GM18868 (cell line): ENCODE data around the gene CCL28.
"Not testable (repeated sequence)": the region's sequence is repeated elsewhere in the genome, so short reads cannot be mapped to it uniquely, and the experiment has no call there.

Experiments used
- ATAC-seq: cut with Tn5 transposase; IDR thresholded peaks from one replicate; pipeline ENCODE4 v1.9.1; 2021; ENCODE audit warnings: mild to moderate bottlenecking, moderate library complexity; ENCODE audit not compliant: unreplicated experiment

Gene CCL28

DNA sequence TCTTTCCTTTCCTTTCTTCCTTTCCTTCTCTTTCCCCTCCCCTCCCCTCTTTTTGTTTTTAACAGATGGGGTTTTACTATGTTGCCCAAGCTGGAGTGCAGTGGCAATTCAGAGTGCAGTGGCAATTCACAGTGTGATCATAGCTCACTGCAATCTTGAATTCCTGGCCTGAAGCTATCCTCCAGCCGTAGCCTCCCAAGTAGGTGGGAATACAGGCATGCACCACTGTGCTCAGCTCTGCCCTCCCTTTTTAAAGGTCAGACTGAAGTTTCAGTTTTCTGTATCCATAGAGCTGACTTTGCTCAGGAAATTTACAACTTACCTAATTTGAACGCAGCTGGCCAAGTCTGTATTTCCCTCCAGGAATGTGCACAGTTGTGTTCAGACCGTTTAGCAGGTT, 696 bp downstream of the CCL28 start:
- no peak for ATAC-seq

- no peak for ATAC-seq
These were observed 1.8 kb downstream of the CCL28 start for GRCh38 chr5:43410414-43410813.

- ATAC-seq, result no peak
These were observed 2.4 kb downstream of the CCL28 start for GRCh38 chr5:43409809-43410271.

DNA sequence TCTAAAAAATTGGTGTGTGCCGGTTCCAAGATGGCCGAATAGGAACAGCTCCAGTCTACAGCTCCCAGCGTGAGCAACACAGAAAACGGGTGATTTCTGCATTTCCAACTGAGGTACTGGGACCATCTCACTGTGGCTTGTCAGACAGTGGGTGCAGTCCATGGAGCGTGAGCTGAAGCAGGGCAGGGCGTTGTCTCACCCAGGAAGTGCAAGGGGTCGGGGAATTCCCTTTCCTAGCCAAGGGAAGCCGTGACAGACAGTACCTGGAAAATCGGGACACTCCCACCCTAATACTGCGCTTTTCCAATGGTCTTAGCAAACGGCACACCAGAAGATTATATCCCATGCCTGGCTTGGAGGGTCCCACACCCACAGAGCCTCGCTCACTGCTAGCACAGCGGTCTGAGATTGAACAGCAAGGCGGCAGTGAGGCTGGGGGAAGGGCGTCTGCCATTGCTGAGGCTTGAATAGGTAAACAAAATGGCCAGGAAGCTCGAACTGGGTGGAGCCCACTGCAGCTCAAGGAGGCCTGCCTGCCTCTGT, 9.6 kb downstream of the CCL28 start:
- ATAC-seq, result not testable (repeated sequence)

DNA sequence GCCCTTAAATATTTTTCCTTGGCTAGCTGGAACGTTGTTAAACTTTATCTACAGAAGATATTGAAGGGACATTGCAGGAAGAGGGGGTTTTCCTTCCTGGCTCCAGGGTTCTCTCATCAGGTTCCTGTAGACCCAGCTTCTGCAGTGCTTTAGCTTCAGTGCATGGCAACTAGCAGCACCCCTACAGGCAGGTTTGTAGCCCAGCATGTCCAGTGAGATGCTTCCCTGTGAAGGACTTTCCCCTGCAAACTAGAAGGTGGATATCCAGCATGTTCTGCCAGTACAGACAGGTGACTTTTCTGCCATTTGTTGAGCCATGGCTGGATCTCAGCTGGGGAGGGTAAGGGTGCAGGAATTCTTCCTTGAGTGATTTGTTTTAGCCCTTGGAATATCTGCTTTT, 10.4 kb downstream of the CCL28 start:
- ATAC-seq, result no peak

DNA sequence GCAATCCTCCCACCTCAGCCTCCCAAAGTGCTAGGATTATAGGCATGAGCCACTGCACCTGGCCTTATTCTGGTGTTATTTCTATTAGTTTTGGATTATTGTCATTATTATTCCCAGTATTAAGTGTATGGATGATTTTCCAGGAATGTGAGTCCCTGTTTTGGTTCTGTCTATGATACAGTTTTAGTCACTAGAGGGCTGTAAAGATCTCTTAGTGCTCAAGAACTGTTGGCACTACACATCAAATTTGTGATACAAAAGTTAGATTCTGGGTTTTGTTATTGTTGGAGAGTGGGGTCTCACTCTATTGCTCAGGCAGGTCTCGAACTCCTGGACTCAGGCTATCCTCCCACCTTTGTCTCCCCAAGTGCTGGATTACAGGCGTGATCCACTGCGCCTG, 12.1 kb downstream of the CCL28 start:
- no peak for ATAC-seq

- peak; percentile 98 for ATAC-seq
These were observed 15.4 kb downstream of the CCL28 start for GRCh38 chr5:43396762-43397304.

GRCh38 chr5:43390471-43390870, 21.7 kb downstream of the CCL28 start:
- ATAC-seq, result no peak

GRCh38 chr5:43389679-43390329, 22.4 kb downstream of the CCL28 start:
- peak; percentile 57 for ATAC-seq

- ATAC-seq, result peak; percentile 84
These were observed 25.2 kb downstream of the CCL28 start for GRCh38 chr5:43386960-43387362.

- ATAC-seq, result no peak
These were observed 35.6 kb downstream of the CCL28 start for GRCh38 chr5:43376496-43377140.

DNA sequence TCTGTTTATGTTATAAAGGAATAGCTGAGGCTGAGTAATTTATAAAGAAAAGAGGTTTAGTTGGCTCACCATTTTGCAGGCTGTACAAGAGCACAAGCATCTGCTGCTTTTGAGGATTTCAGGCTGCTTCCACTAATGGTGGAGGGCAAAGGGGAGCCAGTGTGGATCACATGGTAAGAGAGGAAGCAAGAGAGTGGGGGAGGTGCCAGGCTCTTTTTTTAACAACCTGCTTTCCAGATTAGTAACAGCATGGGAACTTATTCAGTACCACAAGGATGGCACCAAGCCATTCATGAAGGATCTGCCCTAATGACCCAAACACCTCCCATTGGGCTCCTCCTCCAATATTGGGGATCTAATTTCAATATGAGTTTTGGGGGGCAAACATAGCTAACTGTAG, 40.4 kb downstream of the CCL28 start:
- no peak for ATAC-seq

GRCh38 chr5:43370352-43370751, 41.8 kb downstream of the CCL28 start:
- ATAC-seq, result no peak

DNA sequence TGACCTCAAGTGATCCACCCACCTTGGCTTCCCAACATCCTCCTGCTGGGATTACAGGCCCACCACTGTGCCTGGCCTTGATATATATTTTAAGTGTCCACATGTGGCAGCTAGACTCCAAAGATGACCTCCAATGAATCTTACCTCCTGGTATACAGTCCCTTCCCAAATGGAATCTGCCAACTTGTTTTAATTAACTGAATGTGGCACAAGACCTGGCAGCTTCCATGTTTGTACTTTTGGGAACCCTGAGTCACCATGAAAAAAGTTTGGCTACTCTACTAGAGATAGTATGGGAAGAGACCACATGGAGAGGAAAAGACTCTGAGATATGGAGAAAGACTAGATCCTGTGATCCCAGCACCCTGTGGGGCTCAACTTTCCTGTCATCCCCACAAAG, 42.5 kb downstream of the CCL28 start:
- ATAC-seq, result no peak

DNA sequence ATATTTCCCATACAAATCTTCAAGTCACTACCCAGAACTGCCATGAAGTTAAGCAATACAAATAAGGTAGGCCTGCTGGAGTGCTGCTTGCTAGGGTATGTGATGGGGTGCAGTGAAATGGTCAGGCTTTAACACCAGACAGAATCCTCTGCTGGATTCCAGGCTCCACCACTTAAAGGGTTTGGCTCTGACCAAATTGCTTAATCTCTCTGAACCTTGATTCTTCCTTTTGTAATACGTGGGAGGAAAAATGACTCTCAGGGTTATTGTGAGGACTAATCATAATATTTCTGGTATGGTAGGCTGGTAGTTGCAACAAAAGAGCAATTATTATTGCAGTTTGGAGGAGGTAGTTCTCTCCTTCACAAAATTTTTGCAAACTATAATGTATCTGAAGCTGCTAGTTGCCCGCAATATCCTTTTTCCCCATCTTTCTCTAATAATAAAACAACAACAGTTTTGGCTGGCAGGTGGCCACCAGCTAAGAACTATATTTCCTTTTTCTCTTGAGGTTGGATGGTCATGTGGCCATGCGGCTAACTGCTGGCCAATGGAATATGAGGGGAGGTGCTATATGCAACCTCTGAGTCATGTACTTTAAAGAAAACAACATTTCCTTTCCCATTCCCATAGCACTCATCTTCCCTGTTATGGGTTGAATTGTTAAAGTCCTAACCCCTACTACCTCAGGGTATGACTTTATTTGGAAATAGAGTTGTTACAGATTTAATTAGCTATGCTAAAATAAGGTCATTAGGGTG, 44.1 kb downstream of the CCL28 start:
- no peak for ATAC-seq

GRCh38 chr5:43367453-43367852, 44.7 kb downstream of the CCL28 start:
- no peak for ATAC-seq

- not testable (repeated sequence) for ATAC-seq
These were observed 45.4 kb downstream of the CCL28 start for GRCh38 chr5:43366680-43367246.

- ATAC-seq, result not testable (repeated sequence)
These were observed 47.0 kb downstream of the CCL28 start for GRCh38 chr5:43365155-43365554.

GRCh38 chr5:43363445-43364152, 48.6 kb downstream of the CCL28 start:
- peak; percentile 76 for ATAC-seq

DNA sequence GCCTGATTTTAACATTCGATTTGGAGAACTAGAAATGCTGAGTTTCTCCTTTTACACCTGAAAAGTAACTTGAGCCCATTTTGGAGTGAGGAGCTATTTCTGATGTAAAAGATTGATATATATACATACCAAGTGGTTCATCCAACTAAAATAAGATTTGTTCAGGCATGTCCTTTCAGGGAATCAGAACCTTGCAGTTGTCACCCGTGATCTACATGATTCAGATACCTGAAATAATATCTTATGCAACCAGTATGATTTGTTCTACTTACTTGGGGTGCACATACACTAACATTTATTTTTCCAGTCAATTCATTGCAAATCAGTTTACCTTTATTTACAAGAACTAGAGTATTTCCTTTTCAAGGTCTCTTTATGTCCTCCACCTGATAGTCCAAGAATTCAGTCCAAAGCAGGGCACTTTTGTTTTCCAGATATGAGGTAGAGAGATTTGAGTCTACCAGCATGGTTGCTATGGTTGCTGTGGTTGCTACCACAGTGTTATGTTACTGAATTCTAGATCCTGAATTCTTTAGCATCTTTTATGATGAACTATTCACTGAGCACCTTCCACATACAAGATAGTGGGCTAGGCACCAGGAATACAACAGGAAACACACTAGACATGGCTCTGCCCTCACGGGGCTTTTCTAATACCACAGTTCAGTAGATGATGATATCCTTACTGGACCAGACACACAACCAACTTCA, 49.3 kb downstream of the CCL28 start:
- ATAC-seq, result peak; percentile 27
